Umbilical cord (tissue), 2 donors: ENCODE data around the gene TSPEAR. TPM values are rescaled to one million over a fixed set of nuclear protein-coding genes. Genes with fewer than 3 reads are reported as not detected.
"Not testable (repeated sequence)": the region's sequence is repeated elsewhere in the genome, so short reads cannot be mapped to it uniquely, and the experiment has no call there.

Source experiments
- DNase-seq: peaks from one replicate; pipeline ENCODE4 v3.0.0-alpha.2; 2015; ENCODE audit warnings: low spot score
- total RNA-seq: library from RNA; depleted of rRNA; stranded (reverse); fragments of >200 nt; gene quantifications from one replicate; pipeline ENCODE4 v1.2.3, GENCODE V29; 2014; ENCODE audit warnings: low replicate concordance; ENCODE audit not compliant: insufficient read depth

TSPEAR gene
- total RNA-seq, 1 donor from 2014 or later: not detected

- not testable (repeated sequence) for DNase-seq
These were observed 101.1 kb downstream of the TSPEAR start for GRCh38 chr21:44610157-44610843.

- DNase-seq: no peak
These were observed 102.2 kb downstream of the TSPEAR start for GRCh38 chr21:44609193-44609592.

- DNase-seq: no peak
These were observed 104.9 kb downstream of the TSPEAR start for GRCh38 chr21:44606495-44606894.

GRCh38 chr21:44603911-44604310 is 107.5 kb downstream of the TSPEAR start:
- no peak for DNase-seq

GRCh38 chr21:44603109-44603875 is 108.1 kb downstream of the TSPEAR start:
- DNase-seq: no peak

GRCh38 chr21:44602463-44602850 is 108.9 kb downstream of the TSPEAR start:
- no peak for DNase-seq

- DNase-seq: no peak
These were observed 109.5 kb downstream of the TSPEAR start for GRCh38 chr21:44601596-44602462.

- not testable (repeated sequence) for DNase-seq
These were observed 110.3 kb downstream of the TSPEAR start for GRCh38 chr21:44601091-44601490.

- not testable (repeated sequence) for DNase-seq
These were observed 111.0 kb downstream of the TSPEAR start, which contains the start of gene KRTAP10-7 for GRCh38 chr21:44600118-44600978. Gene KRTAP10-7, plus strand, starts transcription at chr21:44600597. Its CDS starts 25 bp downstream, at chr21:44600622.

- no peak for DNase-seq
These were observed 111.9 kb downstream of the TSPEAR start for GRCh38 chr21:44599264-44600029.

- no peak for DNase-seq
These were observed 113.3 kb downstream of the TSPEAR start for GRCh38 chr21:44598061-44598460.

GRCh38 chr21:44596068-44596725 is 115.2 kb downstream of the TSPEAR start:
- DNase-seq: no peak

- DNase-seq: no peak
These were observed 115.8 kb downstream of the TSPEAR start for GRCh38 chr21:44595524-44595923.

GRCh38 chr21:44594406-44594916 is 116.9 kb downstream of the TSPEAR start:
- DNase-seq: no peak

GRCh38 chr21:44593598-44594405 is 117.6 kb downstream of the TSPEAR start:
- peak; percentile 33 for DNase-seq

- DNase-seq: no peak
These were observed 118.7 kb downstream of the TSPEAR start, which contains the start of gene KRTAP10-6 for GRCh38 chr21:44592446-44593311. Gene KRTAP10-6, minus strand, starts transcription at chr21:44592505. Its CDS starts 21 bp downstream, at chr21:44592484.

- DNase-seq: not testable (repeated sequence)
These were observed 119.6 kb downstream of the TSPEAR start for GRCh38 chr21:44591801-44592130.
